ENCODE measurements around the gene SLC22A2.

Gene SLC22A2

GRCh38 chr6:160259598-160259997 is 977 bp upstream of the SLC22A2 start:
- no peak for FAIRE-seq
- no peak for DNase-seq (ENCODE audit: insufficient read length)
- TF ChIP-seq POLR2AphosphoS5 (IDR thresholded peaks at IDR 0.05; ENCODE audit: low read depth, low read length) (no peak), POLR2A (IDR thresholded peaks at IDR 0.05; ENCODE audit: low read depth, low read length) (no peak), TAF1 (IDR thresholded peaks at IDR 0.05; ENCODE audit: borderline replicate concordance, low read depth, low read length) (no peak)

GRCh38 chr6:160259143-160259425 is 463 bp upstream of the SLC22A2 start:
- TF ChIP-seq POLR2AphosphoS5 (IDR thresholded peaks at IDR 0.05; ENCODE audit: low read depth, low read length) (no peak), TAF1 (IDR thresholded peaks at IDR 0.05; ENCODE audit: borderline replicate concordance, low read depth, low read length) (no peak), POLR2A (IDR thresholded peaks at IDR 0.05; ENCODE audit: low read depth, low read length) (no peak)
- DNase-seq (ENCODE audit: insufficient read length) = no peak
- FAIRE-seq = no peak

- TF ChIP-seq POLR2A (IDR thresholded peaks at IDR 0.05; ENCODE audit: low read depth, low read length) (no peak), POLR2AphosphoS5 (IDR thresholded peaks at IDR 0.05; ENCODE audit: low read depth, low read length) (no peak), TAF1 (IDR thresholded peaks at IDR 0.05; ENCODE audit: borderline replicate concordance, low read depth, low read length) (no peak)
- FAIRE-seq = no peak
- DNase-seq (ENCODE audit: insufficient read length) = no peak
Measured at GRCh38 chr6:160256445-160256844, 2.2 kb downstream of the SLC22A2 start.

- DNase-seq (ENCODE audit: insufficient read length) (no peak), FAIRE-seq (no peak)
- no peak for TF ChIP-seq TAF1 (IDR thresholded peaks at IDR 0.05; ENCODE audit: borderline replicate concordance, low read depth, low read length)
- no peak for TF ChIP-seq POLR2A (IDR thresholded peaks at IDR 0.05; ENCODE audit: low read depth, low read length)
- no peak for TF ChIP-seq POLR2AphosphoS5 (IDR thresholded peaks at IDR 0.05; ENCODE audit: low read depth, low read length)
Measured at GRCh38 chr6:160254467-160255312, 3.9 kb downstream of the SLC22A2 start.

- no peak for DNase-seq (ENCODE audit: insufficient read length)
- FAIRE-seq = no peak
Measured at GRCh38 chr6:160253714-160254113, 4.9 kb downstream of the SLC22A2 start.

GRCh38 chr6:160253292-160253691 is 5.3 kb downstream of the SLC22A2 start:
- FAIRE-seq (no peak), DNase-seq (ENCODE audit: insufficient read length) (no peak)
- TF ChIP-seq POLR2A (IDR thresholded peaks at IDR 0.05; ENCODE audit: low read depth, low read length) = no peak
- no peak for TF ChIP-seq TAF1 (IDR thresholded peaks at IDR 0.05; ENCODE audit: borderline replicate concordance, low read depth, low read length)
- no peak for TF ChIP-seq POLR2AphosphoS5 (IDR thresholded peaks at IDR 0.05; ENCODE audit: low read depth, low read length)

More at GRCh38 chr6:160253714-160254113, 4.9 kb downstream of the SLC22A2 start:
- TF ChIP-seq POLR2AphosphoS5 (IDR thresholded peaks at IDR 0.05; ENCODE audit: low read depth, low read length) (no peak), TAF1 (IDR thresholded peaks at IDR 0.05; ENCODE audit: borderline replicate concordance, low read depth, low read length) (no peak), POLR2A (IDR thresholded peaks at IDR 0.05; ENCODE audit: low read depth, low read length) (no peak)

- TF ChIP-seq TAF1 (IDR thresholded peaks at IDR 0.05; ENCODE audit: borderline replicate concordance, low read depth, low read length) = no peak
- no peak for TF ChIP-seq POLR2A (IDR thresholded peaks at IDR 0.05; ENCODE audit: low read depth, low read length)
- TF ChIP-seq POLR2AphosphoS5 (IDR thresholded peaks at IDR 0.05; ENCODE audit: low read depth, low read length) = no peak
- FAIRE-seq = no peak
- no peak for DNase-seq (ENCODE audit: insufficient read length)
Measured at GRCh38 chr6:160252073-160252813, 6.4 kb downstream of the SLC22A2 start.

GRCh38 chr6:160249671-160250070 is 8.9 kb downstream of the SLC22A2 start:
- TF ChIP-seq POLR2A (IDR thresholded peaks at IDR 0.05; ENCODE audit: low read depth, low read length) (no peak), POLR2AphosphoS5 (IDR thresholded peaks at IDR 0.05; ENCODE audit: low read depth, low read length) (no peak), TAF1 (IDR thresholded peaks at IDR 0.05; ENCODE audit: borderline replicate concordance, low read depth, low read length) (no peak)
- FAIRE-seq = no peak
- no peak for DNase-seq (ENCODE audit: insufficient read length)

- no peak for FAIRE-seq
- TF ChIP-seq POLR2A (IDR thresholded peaks at IDR 0.05; ENCODE audit: low read depth, low read length) (no peak), TAF1 (IDR thresholded peaks at IDR 0.05; ENCODE audit: borderline replicate concordance, low read depth, low read length) (no peak), POLR2AphosphoS5 (IDR thresholded peaks at IDR 0.05; ENCODE audit: low read depth, low read length) (no peak)
- DNase-seq (ENCODE audit: insufficient read length) = no peak
Measured at GRCh38 chr6:160248538-160248937, 10.1 kb downstream of the SLC22A2 start.

- no peak for TF ChIP-seq TAF1 (IDR thresholded peaks at IDR 0.05; ENCODE audit: borderline replicate concordance, low read depth, low read length)
- TF ChIP-seq POLR2A (IDR thresholded peaks at IDR 0.05; ENCODE audit: low read depth, low read length) = no peak
- TF ChIP-seq POLR2AphosphoS5 (IDR thresholded peaks at IDR 0.05; ENCODE audit: low read depth, low read length) = no peak
- DNase-seq (ENCODE audit: insufficient read length) (no peak), FAIRE-seq (no peak)
Measured at GRCh38 chr6:160247457-160247883, 11.2 kb downstream of the SLC22A2 start.

- no peak for DNase-seq (ENCODE audit: insufficient read length)
- FAIRE-seq = no peak
- TF ChIP-seq TAF1 (IDR thresholded peaks at IDR 0.05; ENCODE audit: borderline replicate concordance, low read depth, low read length) (no peak), POLR2AphosphoS5 (IDR thresholded peaks at IDR 0.05; ENCODE audit: low read depth, low read length) (no peak), POLR2A (IDR thresholded peaks at IDR 0.05; ENCODE audit: low read depth, low read length) (no peak)
Measured at GRCh38 chr6:160240691-160241084, 17.9 kb downstream of the SLC22A2 start.

All from GM12892 (cell line).